Liver (tissue), 9 donors: ENCODE measurements around the gene RNF187. TPM values are rescaled to one million over a fixed set of nuclear protein-coding genes. Genes with fewer than 3 reads are reported as not detected.

Experiments used
- DNase-seq: peaks from one replicate; pipeline ENCODE4 v3.0.0-alpha.2; 2017; ENCODE audit warnings: low spot score
- H3K27ac ChIP-seq, 2 donors: one replicate each; pipeline ENCODE4 v1.7.0; 2013; ENCODE audit warnings: inconsistent platforms in 2 of 2, low read length in 2 of 2, control low read depth in 1 of 2, low read depth in 1 of 2, mild to moderate bottlenecking in 1 of 2
- H3K27me3 ChIP-seq, 4 donors: one replicate each; pipeline versions ENCODE4 v1.6.1 to v1.7.0; 2013; ENCODE audit warnings: low read length in 3 of 4, inconsistent platforms in 1 of 4, mild to moderate bottlenecking in 1 of 4, moderate library complexity in 1 of 4; ENCODE audit not compliant: control insufficient read depth in 4 of 4, insufficient read depth in 4 of 4
- H3K36me3 ChIP-seq, 4 donors: one replicate each; pipeline versions ENCODE4 v1.6.1 to v1.7.0; 2013; ENCODE audit warnings: low read length in 3 of 4, mild to moderate bottlenecking in 3 of 4, low read depth in 1 of 4, moderate library complexity in 1 of 4; ENCODE audit not compliant: control insufficient read depth in 4 of 4, insufficient read depth in 3 of 4
- H3K4me1 ChIP-seq, 4 donors: one replicate each; pipeline versions ENCODE4 v1.6.1 to v1.7.0; 2013; ENCODE audit warnings: low read length in 3 of 4, mild to moderate bottlenecking in 3 of 4, moderate library complexity in 1 of 4; ENCODE audit not compliant: control insufficient read depth in 4 of 4, insufficient read depth in 4 of 4
- H3K4me3 ChIP-seq, 3 donors: one replicate each; pipeline versions ENCODE4 v1.6.1 to v1.7.0; 2013; ENCODE audit warnings: low read length in 3 of 3, control low read depth in 1 of 3, low read depth in 1 of 3, mild to moderate bottlenecking in 1 of 3
- H3K9ac ChIP-seq, 2 donors: one replicate each; pipeline ENCODE4 v1.7.0; 2013; ENCODE audit warnings: low read length in 2 of 2, mild to moderate bottlenecking in 2 of 2, moderate library complexity in 2 of 2, control low read depth in 1 of 2, low read depth in 1 of 2
- H3K9me3 ChIP-seq, 4 donors: one replicate each; pipeline versions ENCODE4 v1.6.1 to v1.7.0; 2013; ENCODE audit warnings: low read length in 3 of 4; ENCODE audit not compliant: control insufficient read depth in 4 of 4
- EGR1 ChIP-seq, 2 donors: IDR thresholded peaks; 2 replicates each; pipeline ENCODE4 v1.6.1; 2016 to 2018; ENCODE audit warnings: antibody characterized with exemption in 2 of 2, low read depth in 2 of 2
- FOXA1 ChIP-seq: IDR thresholded peaks from 2 replicates; pipeline ENCODE4 v1.6.1; 2016; ENCODE audit warnings: antibody characterized with exemption
- FOXA2 ChIP-seq: IDR thresholded peaks from 2 replicates; pipeline ENCODE4 v1.6.1; 2016; ENCODE audit warnings: antibody characterized with exemption
- GABPA ChIP-seq, 2 donors: IDR thresholded peaks in 1 of 2; conservative IDR thresholded peaks in 1 of 2; 2 replicates each; pipeline ENCODE4 v1.6.1; 2016; ENCODE audit warnings: antibody characterized with exemption in 2 of 2, mild to moderate bottlenecking in 1 of 2, moderate library complexity in 1 of 2
- HNF4A ChIP-seq, 2 donors: conservative IDR thresholded peaks; 2 replicates each; pipeline ENCODE4 v1.6.1; 2016; ENCODE audit warnings: antibody characterized with exemption in 2 of 2, mild to moderate bottlenecking in 2 of 2
- HNF4G ChIP-seq: IDR thresholded peaks from 2 replicates; pipeline ENCODE4 v1.6.1; 2016; ENCODE audit warnings: antibody characterized with exemption
- JUND ChIP-seq, 2 donors: IDR thresholded peaks; 2 replicates each; pipeline ENCODE4 v1.6.1; 2016; ENCODE audit warnings: antibody characterized with exemption in 2 of 2
- NR2F2 ChIP-seq: IDR thresholded peaks from 2 replicates; pipeline ENCODE4 v1.6.1; 2016; ENCODE audit warnings: antibody characterized with exemption
- RAD21 ChIP-seq, 2 donors: IDR thresholded peaks; 2 replicates each; pipeline ENCODE4 v1.6.1; 2016; ENCODE audit warnings: antibody characterized with exemption in 2 of 2, mild to moderate bottlenecking in 2 of 2
- RXRA ChIP-seq, 2 donors: IDR thresholded peaks; 2 replicates each; pipeline ENCODE4 v1.6.1; 2017 to 2018; ENCODE audit warnings: antibody characterized with exemption in 2 of 2, mild to moderate bottlenecking in 1 of 2
- SP1 ChIP-seq: IDR thresholded peaks from 2 replicates; pipeline ENCODE4 v1.6.1; 2018; ENCODE audit warnings: antibody characterized with exemption, mild to moderate bottlenecking
- TAF1 ChIP-seq: conservative IDR thresholded peaks from 2 replicates; pipeline ENCODE4 v1.6.1; 2016; ENCODE audit warnings: antibody characterized with exemption, mild to moderate bottlenecking
- YY1 ChIP-seq: IDR thresholded peaks from 2 replicates; pipeline ENCODE4 v1.6.1; 2016; ENCODE audit warnings: antibody characterized with exemption, mild to moderate bottlenecking
- ZBTB33 ChIP-seq: IDR thresholded peaks from 2 replicates; pipeline ENCODE4 v1.6.1; 2016; ENCODE audit warnings: antibody characterized with exemption
- WGBS: extraction: QIAGEN DNeasy Blood & Tissue Kit; methylation state at CpG from one replicate; pipeline ENCODE4 v1.1.7; 2013; 5-methylcytosine and 5-hydroxymethylcytosine counted together
- polyA plus RNA-seq, 2 donors: library from polyadenylated mRNA; stranded (reverse) in 1 of 2; unstranded in 1 of 2; fragments of 200-250 nt in 1 of 2; fragments of >200 nt in 1 of 2; fragmentation: Nextera tagmentation in 1 of 2; extraction: Ambion mirVana in 1 of 2; gene quantifications; one replicate each; pipeline versions ENCODE4 v1.2.1 to v1.2.3, GENCODE V29; 2013 to 2015
- total RNA-seq, 2 donors: library from RNA; depleted of rRNA; stranded (reverse); fragments of >200 nt; gene quantifications; one replicate each; pipeline ENCODE4 v1.2.3, GENCODE V29; 2014
- TF ChIP-seq, protein P1 (sequence below): IDR thresholded peaks from 2 replicates; pipeline ENCODE4 v1.6.1; 2016; ENCODE audit warnings: antibody characterized with exemption, mild to moderate bottlenecking
- TF ChIP-seq, protein P2 (sequence below): IDR thresholded peaks from 2 replicates; pipeline ENCODE4 v1.6.1; 2016; ENCODE audit warnings: antibody characterized with exemption
- TF ChIP-seq, protein P3 (sequence below): IDR thresholded peaks from 2 replicates; pipeline ENCODE4 v1.6.1; 2016; ENCODE audit warnings: antibody characterized with exemption
- TF ChIP-seq, protein P4 (sequence below): fragments of 150-350 bp; IDR thresholded peaks from 2 replicates; pipeline ENCODE4 v1.5.1; 2017; ENCODE audit warnings: improper control_type of control experiment, low read depth, low read length; ENCODE audit not compliant: missing input control
- donor health status: healthy.
- donor health status: healthy.
- donor health status: healthy.
- donor health status: healthy.
- donor health status: healthy.

The RNF187 gene
- total and polyA plus RNA-seq, 4 donors, result 18.7 to 32.0 (median 23.5) TPM

GRCh38 chr1:228463559-228464455 lies 23.4 kb upstream of the RNF187 start:
- Histone ChIP-seq H3K9me3 (no peaks in the 10 kb centered on the region), H3K27me3 (peaks cover 3 to 18% (median 12%) of the 10 kb centered on the region in 4 donors)
- 5% methylated on average over 53 of the region's 56 CpGs for WGBS

GRCh38 chr1:228464487-228464983 lies 22.6 kb upstream of the RNF187 start:
- peaks cover 0 to 10% (median 2%) of the 10 kb centered on the region in 4 donors for H3K4me1 ChIP-seq
- H3K36me3 ChIP-seq, result no peaks in the 10 kb centered on the region
- no peak overlapping the region for H3K9ac ChIP-seq
- H3K9me3 ChIP-seq, result no peaks in the 10 kb centered on the region
- no peak overlapping the region for H3K4me3 ChIP-seq
- H3K27ac ChIP-seq, result no peak overlapping the region
- 5% methylated on average over 33 of the region's 33 CpGs for WGBS
- H3K27me3 ChIP-seq, result peaks cover 3 to 21% (median 10%) of the 10 kb centered on the region in 4 donors
- DNase-seq, result peak; percentile 53
- no peak for TF ChIP-seq JUND (IDR thresholded peaks at IDR 0.05)
- TF ChIP-seq RAD21 (IDR thresholded peaks at IDR 0.05), result no peak
- TF ChIP-seq, protein P1, sequence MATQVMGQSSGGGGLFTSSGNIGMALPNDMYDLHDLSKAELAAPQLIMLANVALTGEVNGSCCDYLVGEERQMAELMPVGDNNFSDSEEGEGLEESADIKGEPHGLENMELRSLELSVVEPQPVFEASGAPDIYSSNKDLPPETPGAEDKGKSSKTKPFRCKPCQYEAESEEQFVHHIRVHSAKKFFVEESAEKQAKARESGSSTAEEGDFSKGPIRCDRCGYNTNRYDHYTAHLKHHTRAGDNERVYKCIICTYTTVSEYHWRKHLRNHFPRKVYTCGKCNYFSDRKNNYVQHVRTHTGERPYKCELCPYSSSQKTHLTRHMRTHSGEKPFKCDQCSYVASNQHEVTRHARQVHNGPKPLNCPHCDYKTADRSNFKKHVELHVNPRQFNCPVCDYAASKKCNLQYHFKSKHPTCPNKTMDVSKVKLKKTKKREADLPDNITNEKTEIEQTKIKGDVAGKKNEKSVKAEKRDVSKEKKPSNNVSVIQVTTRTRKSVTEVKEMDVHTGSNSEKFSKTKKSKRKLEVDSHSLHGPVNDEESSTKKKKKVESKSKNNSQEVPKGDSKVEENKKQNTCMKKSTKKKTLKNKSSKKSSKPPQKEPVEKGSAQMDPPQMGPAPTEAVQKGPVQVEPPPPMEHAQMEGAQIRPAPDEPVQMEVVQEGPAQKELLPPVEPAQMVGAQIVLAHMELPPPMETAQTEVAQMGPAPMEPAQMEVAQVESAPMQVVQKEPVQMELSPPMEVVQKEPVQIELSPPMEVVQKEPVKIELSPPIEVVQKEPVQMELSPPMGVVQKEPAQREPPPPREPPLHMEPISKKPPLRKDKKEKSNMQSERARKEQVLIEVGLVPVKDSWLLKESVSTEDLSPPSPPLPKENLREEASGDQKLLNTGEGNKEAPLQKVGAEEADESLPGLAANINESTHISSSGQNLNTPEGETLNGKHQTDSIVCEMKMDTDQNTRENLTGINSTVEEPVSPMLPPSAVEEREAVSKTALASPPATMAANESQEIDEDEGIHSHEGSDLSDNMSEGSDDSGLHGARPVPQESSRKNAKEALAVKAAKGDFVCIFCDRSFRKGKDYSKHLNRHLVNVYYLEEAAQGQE, result no peak
- TF ChIP-seq, protein P2, sequence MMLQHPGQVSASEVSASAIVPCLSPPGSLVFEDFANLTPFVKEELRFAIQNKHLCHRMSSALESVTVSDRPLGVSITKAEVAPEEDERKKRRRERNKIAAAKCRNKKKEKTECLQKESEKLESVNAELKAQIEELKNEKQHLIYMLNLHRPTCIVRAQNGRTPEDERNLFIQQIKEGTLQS, result no peak
- TF ChIP-seq HNF4G, result no peak
- TF ChIP-seq EGR1 (IDR thresholded peaks at IDR 0.05; ENCODE audit: low read depth in 2 of 2), result no peak
- no peak for TF ChIP-seq YY1
- TF ChIP-seq TAF1, result no peak
- TF ChIP-seq FOXA1, result no peak
- TF ChIP-seq, protein P3, sequence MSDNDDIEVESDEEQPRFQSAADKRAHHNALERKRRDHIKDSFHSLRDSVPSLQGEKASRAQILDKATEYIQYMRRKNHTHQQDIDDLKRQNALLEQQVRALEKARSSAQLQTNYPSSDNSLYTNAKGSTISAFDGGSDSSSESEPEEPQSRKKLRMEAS, result no peak
- TF ChIP-seq GABPA (IDR thresholded peaks at IDR 0.05 in 1 of 2, conservative IDR thresholded peaks at IDR 0.05 in 1 of 2), result no peak
- TF ChIP-seq, protein P4, sequence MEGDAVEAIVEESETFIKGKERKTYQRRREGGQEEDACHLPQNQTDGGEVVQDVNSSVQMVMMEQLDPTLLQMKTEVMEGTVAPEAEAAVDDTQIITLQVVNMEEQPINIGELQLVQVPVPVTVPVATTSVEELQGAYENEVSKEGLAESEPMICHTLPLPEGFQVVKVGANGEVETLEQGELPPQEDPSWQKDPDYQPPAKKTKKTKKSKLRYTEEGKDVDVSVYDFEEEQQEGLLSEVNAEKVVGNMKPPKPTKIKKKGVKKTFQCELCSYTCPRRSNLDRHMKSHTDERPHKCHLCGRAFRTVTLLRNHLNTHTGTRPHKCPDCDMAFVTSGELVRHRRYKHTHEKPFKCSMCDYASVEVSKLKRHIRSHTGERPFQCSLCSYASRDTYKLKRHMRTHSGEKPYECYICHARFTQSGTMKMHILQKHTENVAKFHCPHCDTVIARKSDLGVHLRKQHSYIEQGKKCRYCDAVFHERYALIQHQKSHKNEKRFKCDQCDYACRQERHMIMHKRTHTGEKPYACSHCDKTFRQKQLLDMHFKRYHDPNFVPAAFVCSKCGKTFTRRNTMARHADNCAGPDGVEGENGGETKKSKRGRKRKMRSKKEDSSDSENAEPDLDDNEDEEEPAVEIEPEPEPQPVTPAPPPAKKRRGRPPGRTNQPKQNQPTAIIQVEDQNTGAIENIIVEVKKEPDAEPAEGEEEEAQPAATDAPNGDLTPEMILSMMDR, result no peak
- TF ChIP-seq NR2F2, result no peak
- TF ChIP-seq RXRA (IDR thresholded peaks at IDR 0.05), result no peak
- TF ChIP-seq ZBTB33, result no peak

More at GRCh38 chr1:228463559-228464455, 23.4 kb upstream of the RNF187 start:
- TF ChIP-seq NR2F2 (no peak), HNF4G (no peak), TAF1 (no peak), YY1 (no peak), SP1 (no peak), RXRA (IDR thresholded peaks at IDR 0.05) (no peak), RAD21 (IDR thresholded peaks at IDR 0.05) (no peak), FOXA2 (no peak), HNF4A (conservative IDR thresholded peaks at IDR 0.05) (no peak)
- TF ChIP-seq, protein P1, result no peak
- Histone ChIP-seq H3K36me3 (no peaks in the 10 kb centered on the region), H3K27ac (no peak overlapping the region), H3K4me1 (peaks cover 0 to 10% (median 3%) of the 10 kb centered on the region in 4 donors), H3K9ac (no peak overlapping the region), H3K4me3 (no peak overlapping the region)
- peak; percentile 62 for DNase-seq
